WTC11 (cell line): ENCODE data around the gene SKIL.

Experiments used
- ELF4 ChIP-seq: sonication (generic); formaldehyde crosslinking; IDR thresholded peaks from 2 replicates; pipeline ENCODE4 v1.8.1; 2022; ENCODE audit warnings: low read depth, mild to moderate bottlenecking, moderate library complexity, missing genetic modification reagents
- NFYB ChIP-seq: sonication (generic); formaldehyde crosslinking; conservative IDR thresholded peaks from 2 replicates; pipeline ENCODE4 v1.8.0; 2022; ENCODE audit warnings: low read depth, missing genetic modification reagents
- TCF7 ChIP-seq: sonication (generic); formaldehyde crosslinking; IDR thresholded peaks from 2 replicates; pipeline ENCODE4 v1.8.0; 2022; ENCODE audit warnings: mild to moderate bottlenecking, low read depth, missing genetic modification reagents, moderate library complexity
- TF ChIP-seq, protein P1 (sequence below): fragments of 200-600 bp; IDR thresholded peaks from 2 replicates; pipeline ENCODE4 v1.8.0; 2022; ENCODE audit warnings: antibody characterized with exemption
- TF ChIP-seq, protein P2 (sequence below): sonication (generic); formaldehyde crosslinking; IDR thresholded peaks from 2 replicates; pipeline ENCODE4 v1.8.1; 2023; ENCODE audit warnings: mild to moderate bottlenecking, moderate library complexity, missing genetic modification reagents

DNA sequence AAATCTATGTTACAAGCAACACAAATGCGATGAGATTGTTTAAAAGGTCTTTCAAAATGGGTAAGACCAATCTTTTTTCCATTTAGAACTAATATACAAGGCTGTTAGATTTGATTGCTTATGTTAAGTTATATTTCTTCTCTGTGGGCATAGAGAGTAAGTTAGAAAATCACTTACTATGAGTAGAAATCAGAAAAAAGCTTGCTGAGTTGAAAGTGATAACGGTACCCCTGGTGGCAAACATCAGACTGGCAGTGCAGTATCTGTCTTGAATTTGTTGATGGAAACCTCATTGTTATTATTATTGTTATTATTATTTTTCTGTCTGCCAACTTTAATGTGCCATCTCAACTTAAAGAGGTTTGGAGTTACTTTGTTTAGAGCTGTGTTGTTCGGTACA is 73.5 kb downstream of the SKIL start:
- no peak for TF ChIP-seq TCF7 (CRISPR knock-in tag)
- TF ChIP-seq, protein P1, sequence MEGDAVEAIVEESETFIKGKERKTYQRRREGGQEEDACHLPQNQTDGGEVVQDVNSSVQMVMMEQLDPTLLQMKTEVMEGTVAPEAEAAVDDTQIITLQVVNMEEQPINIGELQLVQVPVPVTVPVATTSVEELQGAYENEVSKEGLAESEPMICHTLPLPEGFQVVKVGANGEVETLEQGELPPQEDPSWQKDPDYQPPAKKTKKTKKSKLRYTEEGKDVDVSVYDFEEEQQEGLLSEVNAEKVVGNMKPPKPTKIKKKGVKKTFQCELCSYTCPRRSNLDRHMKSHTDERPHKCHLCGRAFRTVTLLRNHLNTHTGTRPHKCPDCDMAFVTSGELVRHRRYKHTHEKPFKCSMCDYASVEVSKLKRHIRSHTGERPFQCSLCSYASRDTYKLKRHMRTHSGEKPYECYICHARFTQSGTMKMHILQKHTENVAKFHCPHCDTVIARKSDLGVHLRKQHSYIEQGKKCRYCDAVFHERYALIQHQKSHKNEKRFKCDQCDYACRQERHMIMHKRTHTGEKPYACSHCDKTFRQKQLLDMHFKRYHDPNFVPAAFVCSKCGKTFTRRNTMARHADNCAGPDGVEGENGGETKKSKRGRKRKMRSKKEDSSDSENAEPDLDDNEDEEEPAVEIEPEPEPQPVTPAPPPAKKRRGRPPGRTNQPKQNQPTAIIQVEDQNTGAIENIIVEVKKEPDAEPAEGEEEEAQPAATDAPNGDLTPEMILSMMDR: no peak
- TF ChIP-seq, protein P2, sequence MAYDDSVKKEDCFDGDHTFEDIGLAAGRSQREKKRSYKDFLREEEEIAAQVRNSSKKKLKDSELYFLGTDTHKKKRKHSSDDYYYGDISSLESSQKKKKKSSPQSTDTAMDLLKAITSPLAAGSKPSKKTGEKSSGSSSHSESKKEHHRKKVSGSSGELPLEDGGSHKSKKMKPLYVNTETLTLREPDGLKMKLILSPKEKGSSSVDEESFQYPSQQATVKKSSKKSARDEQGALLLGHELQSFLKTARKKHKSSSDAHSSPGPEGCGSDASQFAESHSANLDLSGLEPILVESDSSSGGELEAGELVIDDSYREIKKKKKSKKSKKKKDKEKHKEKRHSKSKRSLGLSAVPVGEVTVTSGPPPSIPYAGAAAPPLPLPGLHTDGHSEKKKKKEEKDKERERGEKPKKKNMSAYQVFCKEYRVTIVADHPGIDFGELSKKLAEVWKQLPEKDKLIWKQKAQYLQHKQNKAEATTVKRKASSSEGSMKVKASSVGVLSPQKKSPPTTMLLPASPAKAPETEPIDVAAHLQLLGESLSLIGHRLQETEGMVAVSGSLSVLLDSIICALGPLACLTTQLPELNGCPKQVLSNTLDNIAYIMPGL (CRISPR knock-in tag): no peak
- no peak for TF ChIP-seq ELF4 (CRISPR knock-in tag)
- no peak for TF ChIP-seq NFYB
